K562 (cell line): Measurements from ENCODE around the gene DCTN2. TPM values are rescaled to one million over a fixed set of nuclear protein-coding genes. Genes with fewer than 3 reads are reported as not detected.

Experiments
- C11orf30 ChIP-seq: fragments of 450-650 bp; IDR thresholded peaks from 2 replicates; pipeline ENCODE4 v1.6.1; 2016; ENCODE audit warnings: low read depth, mild to moderate bottlenecking
- CHD7 ChIP-seq: fragments of 200-600 bp; sonication (generic); IDR thresholded peaks from one replicate; pipeline ENCODE4 v1.6.1; 2012; ENCODE audit warnings: mild to moderate bottlenecking, low read depth, low read length, inconsistent platforms
- CREB1 ChIP-seq, 2 experiments: sonication (generic) in 1 of 2; formaldehyde crosslinking in 1 of 2; IDR thresholded peaks; 2 replicates each; pipeline versions ENCODE4 v1.6.1 to v1.8.0; 2012 to 2022; ENCODE audit warnings: inconsistent platforms in 1 of 2, mild to moderate bottlenecking in 1 of 2, missing genetic modification reagents in 1 of 2, moderate library complexity in 1 of 2
- FOXP1 ChIP-seq: sonication (generic); formaldehyde crosslinking; IDR thresholded peaks from 2 replicates; pipeline ENCODE4 v1.8.0; 2022; ENCODE audit warnings: mild to moderate bottlenecking, missing genetic modification reagents
- GATAD2A ChIP-seq: fragments of 450-650 bp; IDR thresholded peaks from 2 replicates; pipeline ENCODE4 v1.6.1; 2017
- HIVEP1 ChIP-seq: fragments of 250-450 bp; sonication (Bioruptor Pico); IDR thresholded peaks from 2 replicates; pipeline ENCODE4 v1.4.0; 2020; ENCODE audit warnings: mild to moderate bottlenecking
- HOXB6 ChIP-seq: fragments of 250-450 bp; sonication (Bioruptor Pico); IDR thresholded peaks from 2 replicates; pipeline ENCODE4 v1.5.1; 2022; ENCODE audit warnings: mild to moderate bottlenecking, borderline replicate concordance
- KLF10 ChIP-seq: fragments of 250-450 bp; sonication (Bioruptor Pico); IDR thresholded peaks from 2 replicates; pipeline ENCODE4 v1.6.1; 2021; ENCODE audit warnings: matching md5 sums
- MCM3 ChIP-seq: fragments of 450-650 bp; IDR thresholded peaks from 2 replicates; pipeline ENCODE4 v1.6.1; 2016
- MCM5 ChIP-seq: fragments of 450-650 bp; IDR thresholded peaks from 2 replicates; pipeline ENCODE4 v1.6.1; 2016; ENCODE audit warnings: low read depth
- MYC ChIP-seq, 2 experiments: fragments of 250-450 bp in 1 of 2; sonication (Bioruptor Pico) in 1 of 2; IDR thresholded peaks; 2 replicates each; pipeline versions ENCODE4 v1.5.1 to v1.6.1; 2012 to 2021; ENCODE audit warnings: low read depth in 2 of 2, borderline replicate concordance in 1 of 2, improper control_type of control experiment in 1 of 2, low read length in 1 of 2, mild to moderate bottlenecking in 1 of 2, moderate library complexity in 1 of 2
- NCOA6 ChIP-seq: fragments of 450-650 bp; IDR thresholded peaks from 2 replicates; pipeline ENCODE4 v1.6.1; 2017; ENCODE audit warnings: mild to moderate bottlenecking
- NR2C2 ChIP-seq, 2 experiments: fragments of 200-800 bp in 1 of 2; sonication (Bioruptor generic) in 1 of 2; sonication (generic) in 1 of 2; formaldehyde crosslinking in 1 of 2; IDR thresholded peaks; 2 replicates each; pipeline versions ENCODE4 v1.6.1 to v1.8.0; 2016 to 2022; ENCODE audit warnings: mild to moderate bottlenecking in 1 of 2, missing compliant biosample characterization in 1 of 2, missing genetic modification characterization in 1 of 2, missing genetic modification reagents in 1 of 2
- PTTG1 ChIP-seq: fragments of 450-650 bp; IDR thresholded peaks from 2 replicates; pipeline ENCODE4 v1.6.1; 2016; ENCODE audit warnings: low read depth, mild to moderate bottlenecking, missing genetic modification characterization, missing compliant biosample characterization
- ZBTB2 ChIP-seq: fragments of 450-650 bp; IDR thresholded peaks from 2 replicates; pipeline ENCODE4 v1.6.1; 2016; ENCODE audit warnings: antibody characterized with exemption
- ZKSCAN1 ChIP-seq: fragments of 150-350 bp; IDR thresholded peaks from 2 replicates; pipeline ENCODE4 v1.6.1; 2016; ENCODE audit warnings: low read depth, low read length
- ZNF174 ChIP-seq: fragments of 250-450 bp; sonication (Bioruptor Pico); IDR thresholded peaks from 2 replicates; pipeline ENCODE4 v1.4.0; 2020; ENCODE audit warnings: mild to moderate bottlenecking
- ZNF584 ChIP-seq: fragments of 200-800 bp; sonication (Bioruptor generic); IDR thresholded peaks from 2 replicates; pipeline ENCODE4 v1.6.1; 2016; ENCODE audit warnings: low read depth, mild to moderate bottlenecking, missing genetic modification characterization, missing compliant biosample characterization
- polyA plus RNA-seq, 8 experiments: library from polyadenylated mRNA; depleted of rRNA in 4 of 8; stranded (reverse) in 5 of 8; unstranded in 3 of 8; fragments of >200 nt; fragmentation: Nextera tagmentation in 2 of 8; fragmentation: Illumina TruSeq in 1 of 8; extraction: Ambion mirVana in 2 of 8; extraction: Trizol in 1 of 8; gene quantifications; 2 replicates each; pipeline versions ENCODE4 v1.2.1 to v1.2.3, GENCODE V29; 2011 to 2014; ENCODE audit warnings: inconsistent platforms in 1 of 8, missing spikeins in 1 of 8
- total RNA-seq, 7 experiments: library from RNA; depleted of rRNA in 6 of 7; stranded (reverse); fragments of >200 nt in 6 of 7; fragmentation: Illumina TruSeq in 2 of 7; extraction: Trizol in 2 of 7; gene quantifications; 2 replicates each; pipeline versions ENCODE4 v1.2.1 to v1.2.3, GENCODE V29; 2011 to 2021; ENCODE audit warnings: low replicate concordance in 1 of 7

The DCTN2 gene
- total and polyA plus RNA-seq, 9 of the 15 experiments (the other 6 are each of a cell fraction or from before 2014, with no cell fraction given), result 43.6 to 270 (median 125) TPM

GRCh38 chr12:57548488-57548887, 1.5 kb upstream of the DCTN2 start (continued):
- no peak for TF ChIP-seq CHD7
- no peak for TF ChIP-seq ZNF174
- TF ChIP-seq FOXP1 (CRISPR knock-in tag), result no peak
- peak; percentile 9; the same call in 1 of the 2 replicates for TF ChIP-seq C11orf30
- TF ChIP-seq CREB1 (IDR thresholded peaks at IDR 0.05), result no peak
- TF ChIP-seq CREB1 (CRISPR knock-in tag; IDR thresholded peaks at IDR 0.05), result 0 out of 2 replicates have a peak, but pooled peaks have one; percentile 10
- no peak for TF ChIP-seq HIVEP1 (CRISPR knock-in tag)
- TF ChIP-seq HOXB6 (CRISPR knock-in tag), result no peak
- no peak for TF ChIP-seq NCOA6
- TF ChIP-seq NR2C2 (CRISPR knock-in tag; IDR thresholded peaks at IDR 0.05), result no peak
- 0 out of 2 replicates have a peak, but pooled peaks have one; percentile 30 for TF ChIP-seq NR2C2 (tag; IDR thresholded peaks at IDR 0.05)
- no peak for TF ChIP-seq ZKSCAN1
- no peak for TF ChIP-seq PTTG1 (tag)
- TF ChIP-seq KLF10 (CRISPR knock-in tag), result no peak
- no peak for TF ChIP-seq MCM3
- no peak for TF ChIP-seq ZBTB2
- peak; percentile 66 for TF ChIP-seq MYC (IDR thresholded peaks at IDR 0.05; ENCODE audit: low read depth, low read length)
- TF ChIP-seq MYC (CRISPR knock-in tag; IDR thresholded peaks at IDR 0.05; ENCODE audit: borderline replicate concordance, low read depth), result no peak
- TF ChIP-seq GATAD2A, result no peak
- no peak for TF ChIP-seq ZNF584 (CRISPR knock-in tag)
- TF ChIP-seq MCM5, result no peak
